ENCODE data around the gene LINGO4. TPM values are rescaled to one million over a fixed set of nuclear protein-coding genes. Genes with fewer than 3 reads are reported as not detected.

Gene LINGO4
- total RNA-seq, 1 donor from 2014 or later = not detected

DNA sequence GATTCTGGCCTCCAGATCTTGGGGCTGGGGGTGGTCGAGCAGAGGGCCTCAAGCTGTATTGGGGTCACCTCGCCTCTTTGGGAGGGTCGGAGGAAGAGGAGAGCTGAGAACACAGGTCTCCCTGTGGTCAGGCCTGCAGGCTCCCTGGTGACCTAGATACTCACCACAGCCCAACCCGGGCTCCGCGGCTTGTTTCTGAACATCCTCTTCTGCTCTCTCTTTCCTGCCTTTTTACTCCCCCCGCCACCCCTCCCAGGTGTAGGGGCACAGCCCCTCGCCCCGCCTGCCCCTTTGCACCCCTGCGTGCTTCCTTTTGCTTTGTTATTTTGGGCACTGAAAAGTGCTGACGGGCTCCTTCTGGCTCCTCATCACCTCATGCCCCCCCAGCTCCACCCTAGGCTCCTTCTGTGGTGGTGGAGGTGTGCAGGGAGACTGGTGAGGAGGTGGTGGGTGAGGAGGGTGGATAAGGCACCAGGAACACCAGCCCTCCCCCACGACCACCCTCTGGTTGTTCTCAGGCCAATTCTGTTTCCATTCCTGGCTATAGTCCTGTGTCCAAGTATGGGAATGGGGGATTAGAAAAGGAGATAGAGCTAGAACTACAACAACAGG is 10.6 kb upstream of the LINGO4 start:
- no peak for FAIRE-seq
- no peak for DNase-seq (ENCODE audit: low spot score in 2 of 2)

DNA sequence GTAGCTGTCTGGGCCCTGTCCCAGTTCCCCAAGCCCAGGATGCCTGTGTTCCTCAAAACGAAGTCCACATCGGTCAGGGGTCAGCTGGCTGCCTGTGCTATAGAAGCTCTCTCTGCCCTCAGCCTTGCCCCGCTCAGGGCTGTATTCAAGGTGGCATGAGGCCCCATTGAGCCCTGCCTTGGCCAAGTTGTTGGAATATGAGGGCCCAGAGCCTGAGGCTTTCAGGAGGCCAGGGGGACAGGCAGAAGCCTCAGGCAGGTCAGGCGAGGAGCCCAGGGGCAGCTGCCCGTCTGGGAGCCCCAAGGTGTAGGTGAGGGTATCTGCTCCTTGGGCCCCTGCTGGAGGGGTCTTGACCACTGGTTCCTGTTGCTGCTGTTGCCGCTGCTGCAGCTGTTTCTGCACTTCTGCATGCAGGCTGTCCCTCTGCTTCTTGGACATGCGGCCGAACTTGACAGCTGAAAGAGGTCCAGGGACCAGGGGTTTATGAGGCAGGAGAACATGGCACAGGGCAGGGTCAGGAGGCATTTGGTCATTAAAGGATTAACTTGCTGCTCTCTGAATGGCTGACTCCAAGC is 9.8 kb upstream of the LINGO4 start:
- FAIRE-seq (no peak), DNase-seq (ENCODE audit: low spot score in 2 of 2) (no peak)

DNA sequence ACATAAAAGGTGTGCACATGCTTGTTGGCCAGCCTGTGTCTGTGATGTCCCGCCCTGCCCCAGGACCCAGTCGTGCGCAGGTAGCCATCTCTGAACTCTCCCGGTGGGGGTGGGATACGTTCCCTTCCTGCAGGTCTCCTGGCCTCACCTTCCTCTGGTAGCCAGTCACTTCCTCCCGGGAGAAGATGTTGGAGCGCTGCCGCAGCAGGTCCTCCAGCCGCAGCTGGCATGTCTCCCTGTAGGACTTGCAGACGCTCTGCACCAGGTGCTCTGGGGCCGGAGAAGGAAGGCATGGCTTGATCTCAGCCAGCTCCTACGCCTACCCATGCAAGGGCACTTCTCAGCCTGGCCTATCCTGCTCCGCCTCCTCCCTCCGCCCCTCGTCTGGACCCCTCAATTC is 9.2 kb upstream of the LINGO4 start:
- DNase-seq (ENCODE audit: low spot score in 2 of 2) (no peak), FAIRE-seq (no peak)

DNA sequence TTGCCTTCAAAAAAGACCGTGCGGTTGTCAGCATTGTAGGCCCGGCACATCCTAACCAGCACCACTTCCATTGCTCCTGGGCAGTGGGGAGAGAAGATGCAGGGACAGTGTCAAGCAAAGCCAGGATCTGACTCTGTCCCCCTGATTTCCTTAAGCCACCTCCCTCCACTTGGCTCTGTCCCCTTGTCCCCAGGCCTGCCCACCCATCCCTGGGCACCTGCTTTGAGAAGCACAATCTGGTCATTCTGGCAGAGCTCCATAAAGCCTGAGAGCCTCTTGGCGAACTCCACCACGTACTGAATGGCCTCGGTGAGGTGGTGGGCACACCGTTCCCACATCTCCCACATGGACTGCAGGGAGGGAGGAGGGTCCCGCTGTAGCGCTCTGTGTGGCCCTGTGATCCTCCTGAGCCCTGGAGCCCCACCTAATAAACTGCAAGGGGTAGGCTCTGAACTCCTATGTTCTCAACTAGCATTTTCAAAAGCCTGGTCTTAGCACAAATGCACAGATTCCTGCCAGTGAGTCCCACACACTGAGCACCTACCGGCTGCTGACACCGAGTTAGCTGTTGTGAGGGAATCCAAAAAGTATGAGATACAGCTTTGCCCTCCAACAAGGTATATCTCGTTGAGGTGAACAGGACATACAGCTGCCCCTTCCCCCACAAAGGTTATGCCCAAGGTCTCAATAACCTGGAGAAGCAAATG is 8.2 kb upstream of the LINGO4 start:
- DNase-seq (ENCODE audit: low spot score in 2 of 2) = no peak
- no peak for FAIRE-seq

DNA sequence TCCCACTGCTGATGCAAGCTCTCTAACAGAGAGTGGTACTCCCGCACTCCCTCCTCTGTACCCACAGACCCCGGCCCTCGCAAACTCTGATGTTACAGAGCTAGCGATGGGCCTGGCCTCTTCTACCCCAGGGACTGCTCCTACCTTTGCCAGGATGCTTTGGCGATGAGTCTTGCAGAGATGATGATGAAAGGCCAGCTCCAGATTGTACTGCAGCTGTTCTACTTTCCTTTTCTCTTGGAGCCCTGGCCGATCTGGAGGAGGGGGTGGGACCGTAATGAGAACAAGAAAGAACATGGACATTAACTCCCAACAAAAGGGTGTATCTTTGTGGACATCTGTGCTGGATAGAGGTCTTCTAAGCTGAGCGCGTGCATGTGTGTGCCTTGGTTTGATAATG is 6.0 kb upstream of the LINGO4 start:
- DNase-seq (ENCODE audit: low spot score in 2 of 2) (no peak), FAIRE-seq (no peak)

DNA sequence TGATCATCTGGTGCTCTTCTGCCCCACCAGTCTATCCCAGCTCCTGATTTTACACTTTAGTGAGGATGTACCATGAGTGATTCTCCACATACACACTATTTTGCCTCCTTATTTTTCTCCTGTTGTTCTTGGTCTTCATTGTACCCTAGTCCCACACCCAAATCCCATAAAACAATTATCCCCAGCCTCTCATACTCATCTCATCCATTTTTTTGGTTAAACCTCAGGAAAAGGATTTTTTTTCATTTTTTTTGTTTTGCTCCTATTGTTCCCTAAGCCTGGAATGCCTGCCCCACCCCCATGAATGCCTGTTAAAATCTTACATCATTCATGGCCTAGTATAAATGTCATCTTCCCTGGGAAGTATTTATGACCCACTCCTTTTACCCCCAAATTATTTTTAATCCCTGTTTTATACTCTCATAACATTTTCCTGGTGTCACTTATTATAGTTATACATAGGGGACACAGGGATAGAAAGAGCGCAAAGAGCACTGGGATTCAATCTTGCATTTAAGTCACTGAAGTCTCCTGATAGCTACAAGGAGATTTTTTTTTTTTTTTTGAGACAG is 4.9 kb upstream of the LINGO4 start:
- FAIRE-seq = no peak
- DNase-seq (ENCODE audit: low spot score in 2 of 2) = no peak

DNA sequence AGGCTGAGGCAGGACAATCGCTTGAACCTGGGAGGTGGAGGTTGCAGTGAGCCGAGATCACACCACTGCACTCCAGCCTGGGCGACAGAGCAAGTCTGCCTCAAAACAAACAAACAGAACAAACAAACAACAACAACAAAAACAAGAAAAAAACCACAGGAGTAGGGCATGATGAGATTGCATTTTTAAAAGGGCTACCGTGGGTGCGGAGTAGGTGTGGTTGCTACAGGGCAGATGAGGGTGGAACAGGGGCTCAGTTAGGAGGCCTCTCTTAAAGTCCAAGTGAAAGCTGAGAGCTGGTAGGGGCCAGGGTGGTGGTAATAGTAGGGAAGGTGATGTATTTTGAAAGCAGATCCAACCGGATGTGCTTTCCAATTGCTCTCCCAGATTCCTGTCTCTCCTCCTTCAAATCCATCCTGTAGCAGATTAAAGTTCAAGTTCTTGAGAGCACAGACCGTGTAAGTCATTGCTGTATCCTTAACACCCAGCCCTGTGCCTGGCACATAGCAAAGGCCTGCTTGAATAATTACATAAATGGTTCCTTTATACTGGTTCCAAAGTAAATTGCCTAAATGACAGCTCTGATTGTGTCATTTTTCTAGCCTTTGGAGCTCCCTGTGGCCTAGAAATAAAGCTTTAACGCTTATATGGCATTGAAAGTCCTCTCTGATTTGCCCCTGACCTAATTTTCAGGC is 4.2 kb upstream of the LINGO4 start:
- no peak for FAIRE-seq
- no peak for DNase-seq (ENCODE audit: low spot score in 2 of 2)

DNA sequence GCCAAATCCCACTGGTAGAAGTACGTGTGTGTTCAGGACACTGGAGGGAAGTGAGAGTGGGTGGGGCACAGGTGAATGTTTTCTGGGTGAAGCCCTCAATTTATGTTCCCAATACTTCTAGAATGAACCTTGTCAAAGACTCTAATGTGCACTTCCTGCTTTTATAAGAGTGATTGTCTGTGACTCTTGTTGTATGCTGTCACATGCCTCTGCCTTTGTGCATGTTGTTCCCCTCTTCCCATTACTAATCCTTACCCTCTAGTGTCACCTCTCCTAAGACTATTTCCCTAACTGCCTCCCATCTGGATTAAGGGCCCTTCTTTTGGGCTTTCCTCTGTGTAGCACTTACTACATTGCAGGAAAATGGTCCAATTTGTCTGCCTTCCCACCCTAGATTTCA is 2.5 kb upstream of the LINGO4 start:
- no peak for DNase-seq (ENCODE audit: low spot score in 2 of 2)
- no peak for FAIRE-seq

DNA sequence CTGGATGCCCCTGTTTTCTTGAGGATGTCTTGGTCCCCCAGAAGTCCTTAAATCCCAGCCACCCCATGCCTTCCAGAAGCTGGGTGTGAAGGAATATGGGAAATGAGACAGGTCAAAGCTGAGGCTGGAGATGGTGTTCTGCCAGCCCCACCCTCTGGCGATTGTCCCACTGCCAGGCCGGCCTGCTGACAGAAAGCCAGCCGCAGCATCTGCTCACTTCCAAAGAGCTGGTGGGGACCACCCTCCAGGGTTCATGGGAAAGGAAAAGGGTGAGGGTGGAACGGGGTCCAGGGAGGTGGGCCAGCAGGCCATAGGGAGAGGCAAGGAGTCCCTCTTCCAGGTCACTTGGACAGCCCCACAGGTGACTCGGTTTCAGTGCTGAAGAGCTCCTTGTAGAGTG is 1.9 kb upstream of the LINGO4 start:
- DNase-seq (ENCODE audit: low spot score in 2 of 2) (no peak), FAIRE-seq (no peak)

DNA sequence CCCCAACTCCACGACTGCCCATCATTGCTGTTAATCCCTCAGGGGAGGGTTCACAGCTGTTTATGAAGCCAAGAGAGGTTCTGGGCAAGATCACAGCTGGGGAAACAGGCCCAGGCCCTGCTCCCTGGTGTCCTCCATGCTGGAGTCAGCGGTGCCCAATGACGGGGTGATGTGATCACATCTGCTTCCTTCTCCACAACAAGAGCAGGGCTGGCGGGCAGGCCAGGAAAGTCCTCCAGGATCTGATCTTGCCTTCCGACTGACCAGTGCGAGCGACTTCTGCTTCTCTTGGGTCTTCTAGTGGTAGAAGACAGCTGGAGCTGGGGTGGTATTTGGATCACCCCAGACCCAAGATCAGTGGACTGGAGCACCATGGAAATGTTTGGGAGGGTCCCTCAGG is 951 bp upstream of the LINGO4 start:
- no peak for DNase-seq (ENCODE audit: low spot score in 2 of 2)
- FAIRE-seq = no peak

DNA sequence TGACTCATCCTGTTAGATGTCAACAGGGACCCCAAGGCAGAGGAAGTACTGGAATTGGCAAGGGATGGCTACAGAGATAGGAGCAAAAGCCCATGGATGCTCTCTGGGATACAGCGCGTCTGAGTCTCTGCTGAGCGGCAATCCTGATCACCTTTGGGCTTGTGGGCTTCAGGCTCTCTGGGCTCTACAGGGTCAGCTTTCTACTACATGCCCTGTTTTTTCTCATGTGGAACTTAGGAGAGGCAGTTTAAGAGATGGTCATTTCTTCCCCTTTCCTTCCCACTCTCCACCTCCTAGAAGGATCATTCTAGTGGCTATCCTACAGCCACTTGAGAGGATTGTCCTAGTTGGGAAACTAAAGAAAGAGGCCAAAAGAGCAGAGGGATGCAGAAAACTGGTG is 1.3 kb downstream of the LINGO4 start:
- no peak for DNase-seq (ENCODE audit: low spot score in 2 of 2)
- FAIRE-seq = no peak

DNA sequence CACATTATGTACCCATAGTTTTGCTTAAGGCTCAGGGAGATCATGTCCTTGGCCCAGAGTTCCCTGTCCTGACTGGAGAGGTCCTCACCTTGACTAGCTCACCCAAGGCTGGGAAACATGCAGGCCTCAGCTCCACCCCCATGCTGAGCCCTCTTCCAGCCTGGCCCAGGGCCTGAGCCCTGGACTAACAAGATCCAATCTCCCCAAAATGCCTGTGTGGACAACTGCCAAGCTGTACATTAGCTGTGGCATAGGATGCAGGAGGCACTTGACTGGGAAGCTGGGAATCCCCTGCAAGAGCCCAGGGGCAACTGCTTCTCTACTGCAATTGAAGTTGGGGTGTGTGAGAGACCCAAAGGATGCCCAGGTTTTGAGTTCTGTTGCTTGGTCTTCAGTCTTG is 2.1 kb downstream of the LINGO4 start:
- no peak for FAIRE-seq

DNA sequence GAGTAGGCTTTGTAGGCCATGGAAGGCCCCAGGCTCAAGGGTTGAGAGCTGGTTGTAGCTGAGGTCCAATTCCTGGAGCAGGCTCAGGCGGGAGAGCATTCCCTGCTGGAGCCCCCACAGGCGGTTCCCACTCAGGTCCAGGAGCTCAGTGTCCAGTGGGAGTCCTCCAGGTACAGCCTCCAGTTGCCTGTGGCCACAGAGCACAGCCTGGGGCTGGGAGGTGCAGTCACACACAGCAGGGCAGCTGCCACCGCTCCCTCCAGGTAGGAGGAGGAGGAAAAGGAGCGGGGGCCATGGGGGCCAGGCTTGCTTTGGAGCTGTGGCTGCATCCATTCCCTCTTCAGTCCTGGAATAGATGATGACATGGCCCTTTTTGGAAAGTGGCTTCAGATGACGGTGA is 2.8 kb downstream of the LINGO4 start:
- DNase-seq (ENCODE audit: low spot score in 2 of 2) (no peak), FAIRE-seq (no peak)

More for the DNA sequence above, 2.1 kb downstream of the LINGO4 start:
- DNase-seq (ENCODE audit: low spot score in 2 of 2) = no peak

DNA sequence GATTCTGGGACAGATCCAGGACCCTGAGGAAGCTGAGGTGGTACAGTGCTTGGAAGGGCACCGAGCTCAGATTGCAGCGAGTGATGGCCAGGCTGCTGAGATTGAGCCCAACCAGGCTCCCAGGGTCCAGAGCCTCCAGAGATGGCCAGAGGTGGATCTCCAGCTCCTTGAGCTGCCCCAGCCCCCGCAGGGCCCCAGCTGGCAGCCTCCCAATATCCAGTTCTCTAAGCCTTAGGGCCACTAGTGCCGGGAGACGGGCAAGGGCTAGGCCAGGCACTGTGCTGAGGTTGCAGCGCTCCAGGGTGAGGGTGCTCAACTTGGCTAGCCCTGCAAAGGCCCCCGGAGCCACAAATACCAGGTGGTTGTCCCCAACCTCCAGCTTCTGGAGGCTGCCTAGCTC is 3.4 kb downstream of the LINGO4 start:
- DNase-seq (ENCODE audit: low spot score in 2 of 2) = no peak
- FAIRE-seq = no peak

DNA sequence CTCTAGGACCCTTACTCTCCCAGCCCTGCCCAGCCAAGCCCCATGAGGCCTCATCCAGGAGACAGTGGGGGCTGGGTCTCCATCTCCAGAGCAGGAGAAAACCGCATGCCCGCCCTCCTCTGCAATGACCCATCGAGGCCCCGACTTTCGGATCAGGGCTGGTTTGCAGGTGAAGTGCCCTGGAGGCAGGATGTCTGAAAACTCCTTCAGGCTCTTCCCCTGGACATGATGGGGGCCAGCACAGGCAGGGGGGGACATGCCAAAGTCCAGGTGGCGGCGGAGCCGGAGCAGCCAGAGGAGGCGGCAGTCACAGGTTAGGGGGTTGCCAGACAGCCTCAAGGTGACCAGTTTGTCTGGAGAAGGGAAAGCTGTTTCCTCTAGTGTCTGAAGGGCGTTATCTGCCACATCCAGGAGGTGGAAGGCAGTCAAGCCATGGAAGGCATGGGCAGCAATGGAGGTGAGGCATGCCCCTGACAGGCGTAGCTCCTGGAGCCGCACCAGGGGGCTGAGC is 3.9 kb downstream of the LINGO4 start:
- FAIRE-seq = no peak

DNA sequence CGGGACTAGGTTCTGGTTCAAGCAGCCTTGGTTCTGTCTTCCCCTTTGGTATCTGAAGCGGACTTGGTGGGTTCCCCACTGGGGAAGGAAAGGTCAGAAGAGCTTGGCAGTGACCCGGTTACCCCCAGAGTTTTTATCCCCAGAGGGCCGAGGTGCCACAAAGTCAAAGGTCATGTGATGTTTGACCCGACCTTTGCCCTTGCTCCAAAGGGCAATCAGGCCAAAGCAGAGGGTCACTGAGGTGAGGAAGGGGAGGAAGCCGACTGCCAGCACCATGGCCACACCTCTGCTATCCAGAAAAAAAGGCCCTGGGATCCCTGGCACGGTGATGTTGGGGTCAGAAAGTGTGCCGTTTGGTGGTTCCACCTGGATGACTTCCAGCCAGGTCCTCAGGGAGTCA is 4.4 kb downstream of the LINGO4 start:
- FAIRE-seq (no peak), DNase-seq (ENCODE audit: low spot score in 2 of 2) (no peak)

More for the DNA sequence above, 3.9 kb downstream of the LINGO4 start:
- DNase-seq (ENCODE audit: low spot score in 2 of 2) = no peak

DNA sequence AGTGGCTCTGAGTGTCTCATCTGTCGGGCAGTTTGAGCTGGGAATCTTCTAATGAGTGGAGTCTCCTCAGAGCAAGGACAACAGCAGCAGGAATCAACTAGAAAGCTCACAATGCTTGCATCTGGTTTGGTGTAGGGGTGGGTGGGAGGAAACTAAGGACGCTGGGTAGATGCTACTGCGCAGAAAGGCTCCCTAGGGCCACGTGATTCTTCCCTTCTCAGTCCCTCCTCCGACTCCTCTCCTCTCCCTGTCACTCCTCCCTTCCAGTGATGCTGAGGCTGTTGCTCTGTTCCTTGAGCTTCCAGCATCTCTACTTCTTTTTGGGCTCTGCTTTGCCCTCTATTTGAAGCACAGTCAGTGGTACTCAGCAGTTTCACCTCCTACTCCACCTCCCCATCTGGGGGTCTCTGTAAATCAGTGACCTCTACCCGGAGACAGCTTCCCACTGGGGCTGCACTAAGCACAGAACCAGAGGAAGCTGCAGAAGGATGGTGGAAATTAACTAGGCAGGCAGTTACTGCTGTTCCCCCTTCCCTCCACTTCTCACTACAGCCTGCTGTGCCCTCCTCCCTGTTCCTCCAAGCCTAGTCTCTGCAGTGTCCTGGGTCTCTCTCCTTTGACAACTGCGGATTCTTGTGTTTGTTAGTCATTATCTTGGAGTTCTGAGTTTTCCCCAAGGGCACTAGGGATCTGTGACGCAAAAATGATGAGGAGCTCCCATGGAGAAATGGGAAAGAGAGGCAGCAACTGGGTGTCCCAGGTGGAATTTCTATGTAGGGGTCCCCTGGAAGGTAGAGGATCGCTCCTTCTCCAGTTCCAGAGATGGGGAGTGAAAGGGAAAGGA is 5.8 kb downstream of the LINGO4 start:
- FAIRE-seq (no peak), DNase-seq (ENCODE audit: low spot score in 2 of 2) (no peak)

DNA sequence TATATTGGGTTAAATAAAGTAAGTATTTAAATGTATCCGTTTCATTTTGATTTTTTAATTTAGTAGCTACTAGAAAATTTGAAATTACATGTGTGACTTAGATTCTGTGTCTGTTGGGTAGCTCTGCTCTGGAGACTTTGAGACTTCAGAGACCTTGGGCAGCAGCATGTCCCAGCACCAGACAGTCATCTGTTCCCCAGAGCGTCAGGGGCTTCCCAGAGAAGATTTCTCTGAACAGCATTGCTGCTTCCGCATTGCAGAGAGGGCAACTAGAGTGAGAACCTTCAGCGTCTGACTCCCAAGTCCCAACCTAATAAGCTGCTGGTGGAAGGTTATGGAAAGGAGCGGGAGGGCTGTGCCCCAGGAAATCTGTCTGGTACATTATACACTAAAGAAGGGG is 6.6 kb downstream of the LINGO4 start:
- FAIRE-seq = no peak
- DNase-seq (ENCODE audit: low spot score in 2 of 2) = no peak

DNA sequence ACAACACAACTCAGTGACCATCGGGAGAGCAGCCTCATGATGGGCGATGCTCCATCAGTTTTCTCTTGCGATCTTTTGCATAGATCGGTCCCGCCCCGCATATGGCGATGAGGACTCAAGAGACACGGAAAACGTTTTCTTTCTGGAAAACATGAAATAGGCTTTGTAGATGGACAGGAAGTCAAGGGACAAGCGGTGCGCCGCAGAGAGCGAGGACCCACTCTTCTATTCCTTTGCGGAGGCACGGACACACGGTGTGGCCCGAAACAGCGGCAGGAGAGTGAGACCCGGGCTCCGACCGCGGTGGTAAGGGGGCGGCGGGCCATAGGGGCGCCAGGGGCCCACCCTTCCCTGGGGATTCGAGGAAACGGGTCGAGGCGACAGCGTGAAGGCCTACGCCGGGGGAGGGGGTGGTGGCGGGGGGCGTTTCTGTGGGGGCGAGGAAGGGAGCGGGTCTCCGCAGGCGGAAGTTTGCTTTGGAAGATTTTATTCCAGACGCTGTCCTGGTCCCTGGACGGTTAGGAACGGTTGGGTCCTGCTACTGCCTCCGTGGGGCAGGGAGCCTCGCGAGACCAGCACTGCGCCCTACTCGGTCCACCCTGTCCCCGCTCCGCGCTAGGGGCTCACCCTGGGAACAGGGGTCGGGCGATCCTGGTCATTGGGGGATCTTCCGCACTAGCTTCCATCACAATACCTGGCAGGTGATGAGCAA is 14.1 kb downstream of the LINGO4 start:
- DNase-seq (ENCODE audit: low spot score in 2 of 2) (no peak), FAIRE-seq (no peak)
